ENCODE results near the gene MYOCD. TPM values are rescaled to one million over a fixed set of nuclear protein-coding genes. Genes with fewer than 3 reads are reported as not detected.

Gene MYOCD
- total and polyA plus RNA-seq, 2 donors from 2014 or later = 0.58 to 4.0 TPM

GRCh38 chr17:12683299-12683698 is 17.6 kb downstream of the MYOCD start:
- H3K27ac ChIP-seq (ENCODE audit: low read depth in 2 of 2, low read length in 2 of 2) = no peak overlapping the region
- FAIRE-seq (no peak), DNase-seq (no peak)
- no peak overlapping the region for H3K4me3 ChIP-seq (ENCODE audit: low read length in 3 of 3)
- no peak for TF ChIP-seq CTCF (IDR thresholded peaks at IDR 0.05; ENCODE audit: borderline replicate concordance, extremely low read depth, insufficient read depth)
- intact Hi-C loops (cut with DNase I) = no loop called here
- H3K9me3 ChIP-seq (ENCODE audit: control insufficient read depth in 2 of 3, insufficient read depth in 1 of 3, low read length in 3 of 3) = no peaks in the 10 kb centered on the region
- H3K36me3 ChIP-seq (ENCODE audit: control insufficient read depth in 2 of 3, insufficient read depth in 3 of 3, low read length in 3 of 3) = no peaks in the 10 kb centered on the region
- no peak overlapping the region for H3K9ac ChIP-seq (ENCODE audit: low read length in 3 of 3)
- H3K4me1 ChIP-seq (ENCODE audit: control insufficient read depth in 2 of 3, insufficient read depth in 2 of 3, low read depth in 1 of 3, low read length in 3 of 3) = no peaks in the 10 kb centered on the region
- no peaks in the 10 kb centered on the region for H3K27me3 ChIP-seq (ENCODE audit: control insufficient read depth, insufficient read depth, low read length)

- no peaks in the 10 kb centered on the region for H3K36me3 ChIP-seq (ENCODE audit: control insufficient read depth in 2 of 3, insufficient read depth in 3 of 3, low read length in 3 of 3)
- no peak overlapping the region for H3K9ac ChIP-seq (ENCODE audit: low read length in 3 of 3)
- H3K4me1 ChIP-seq (ENCODE audit: control insufficient read depth in 2 of 3, insufficient read depth in 2 of 3, low read depth in 1 of 3, low read length in 3 of 3) = no peaks in the 10 kb centered on the region
- no peaks in the 10 kb centered on the region for H3K27me3 ChIP-seq (ENCODE audit: control insufficient read depth, insufficient read depth, low read length)
- no peak overlapping the region for H3K4me3 ChIP-seq (ENCODE audit: low read length in 3 of 3)
- no peak for FAIRE-seq
- no peak overlapping the region for H3K27ac ChIP-seq (ENCODE audit: low read depth in 2 of 2, low read length in 2 of 2)
- no peak for DNase-seq
- TF ChIP-seq CTCF (IDR thresholded peaks at IDR 0.05; ENCODE audit: borderline replicate concordance, extremely low read depth, insufficient read depth) = no peak
- intact Hi-C loops (cut with DNase I) = no loop called here
- H3K9me3 ChIP-seq (ENCODE audit: control insufficient read depth in 2 of 3, insufficient read depth in 1 of 3, low read length in 3 of 3) = no peaks in the 10 kb centered on the region
These were observed 20.8 kb downstream of the MYOCD start for GRCh38 chr17:12686486-12686885.

GRCh38 chr17:12688382-12688781 is 22.7 kb downstream of the MYOCD start:
- no peaks in the 10 kb centered on the region for H3K36me3 ChIP-seq (ENCODE audit: control insufficient read depth in 2 of 3, insufficient read depth in 3 of 3, low read length in 3 of 3)
- no peaks in the 10 kb centered on the region for H3K9me3 ChIP-seq (ENCODE audit: control insufficient read depth in 2 of 3, insufficient read depth in 1 of 3, low read length in 3 of 3)
- H3K27me3 ChIP-seq (ENCODE audit: control insufficient read depth, insufficient read depth, low read length) = no peaks in the 10 kb centered on the region
- H3K27ac ChIP-seq (ENCODE audit: low read depth in 2 of 2, low read length in 2 of 2) = no peak overlapping the region
- DNase-seq = no peak
- intact Hi-C loops (cut with DNase I) = no loop called here
- no peak overlapping the region for H3K4me3 ChIP-seq (ENCODE audit: low read length in 3 of 3)
- no peak for FAIRE-seq
- no peaks in the 10 kb centered on the region for H3K4me1 ChIP-seq (ENCODE audit: control insufficient read depth in 2 of 3, insufficient read depth in 2 of 3, low read depth in 1 of 3, low read length in 3 of 3)
- no peak for TF ChIP-seq CTCF (IDR thresholded peaks at IDR 0.05; ENCODE audit: borderline replicate concordance, extremely low read depth, insufficient read depth)
- H3K9ac ChIP-seq (ENCODE audit: low read length in 3 of 3) = no peak overlapping the region

GRCh38 chr17:12691173-12691572 is 25.5 kb downstream of the MYOCD start:
- Histone ChIP-seq H3K4me3 (ENCODE audit: low read length in 3 of 3) (no peak overlapping the region), H3K27me3 (ENCODE audit: control insufficient read depth, insufficient read depth, low read length) (no peaks in the 10 kb centered on the region), H3K36me3 (ENCODE audit: control insufficient read depth in 2 of 3, insufficient read depth in 3 of 3, low read length in 3 of 3) (no peaks in the 10 kb centered on the region), H3K27ac (ENCODE audit: low read depth in 2 of 2, low read length in 2 of 2) (no peak overlapping the region), H3K9me3 (ENCODE audit: control insufficient read depth in 2 of 3, insufficient read depth in 1 of 3, low read length in 3 of 3) (no peaks in the 10 kb centered on the region), H3K9ac (ENCODE audit: low read length in 3 of 3) (no peak overlapping the region), H3K4me1 (ENCODE audit: control insufficient read depth in 2 of 3, insufficient read depth in 2 of 3, low read depth in 1 of 3, low read length in 3 of 3) (no peaks in the 10 kb centered on the region)
- TF ChIP-seq CTCF (IDR thresholded peaks at IDR 0.05; ENCODE audit: borderline replicate concordance, extremely low read depth, insufficient read depth) = no peak
- intact Hi-C loops (cut with DNase I) = no loop called here
- FAIRE-seq (no peak), DNase-seq (no peak)

Data from kidney (tissue), 14 donors.